SU-DHL-6 (cell line): ENCODE data around the gene PLRG1.
"Not testable (repeated sequence)": the region's sequence is repeated elsewhere in the genome, so short reads cannot be mapped to it uniquely, and the experiment has no call there.

Experiments used
- H2AFZ ChIP-seq: fragments of 200-600 bp; sonication (generic); 2 replicates; pipeline ENCODE4 v1.6.1; 2014; ENCODE audit warnings: low read depth, mild to moderate bottlenecking, moderate library complexity, mixed read lengths, antibody characterized with exemption, low read length; ENCODE audit not compliant: severe bottlenecking
- H3F3A ChIP-seq: fragments of 200-600 bp; shearing (Covaris generic); 2 replicates; pipeline ENCODE4 v1.6.0; 2016; ENCODE audit warnings: antibody characterized with exemption, mild to moderate bottlenecking; ENCODE audit not compliant: insufficient read depth
- H3K27ac ChIP-seq: fragments of 200-600 bp; sonication (generic); 2 replicates; pipeline ENCODE4 v1.5.1; 2016; ENCODE audit warnings: low read depth, mild to moderate bottlenecking, low read length, moderate library complexity, mixed read lengths
- H3K27me3 ChIP-seq: fragments of 200-600 bp; sonication (generic), shearing (Covaris generic); 2 replicates; pipeline ENCODE4 v1.6.0; 2014; ENCODE audit warnings: mild to moderate bottlenecking, low read length
- H3K36me3 ChIP-seq: fragments of 200-600 bp; sonication (generic); 2 replicates; pipeline ENCODE4 v1.6.1; 2014; ENCODE audit warnings: mild to moderate bottlenecking, low read length, mixed read lengths
- H3K4me2 ChIP-seq: fragments of 300-600, 200-600 bp; shearing (Covaris generic), sonication (generic); 2 replicates; pipeline ENCODE4 v1.6.0; 2014; ENCODE audit warnings: low read length, low read depth, mild to moderate bottlenecking; ENCODE audit not compliant: poor library complexity, severe bottlenecking
- H3K4me3 ChIP-seq: fragments of 200-600 bp; sonication (generic); 2 replicates; pipeline ENCODE4 v1.5.1; 2014; ENCODE audit warnings: antibody characterized with exemption, low read length, mild to moderate bottlenecking, mixed read lengths; ENCODE audit not compliant: insufficient read depth, poor library complexity, severe bottlenecking
- H3K79me2 ChIP-seq: fragments of 200-600 bp; sonication (generic); 2 replicates; pipeline ENCODE4 v1.6.1; 2014; ENCODE audit warnings: mild to moderate bottlenecking, low read length, moderate library complexity; ENCODE audit not compliant: insufficient read depth
- H3K9ac ChIP-seq: fragments of 200-600 bp; sonication (generic); 2 replicates; pipeline ENCODE4 v1.7.0; 2014; ENCODE audit warnings: mild to moderate bottlenecking, low read length
- H3K9me2 ChIP-seq: fragments of 200-600 bp; sonication (generic); replicated peaks from 2 replicates; pipeline ENCODE4 v1.6.1; 2014; ENCODE audit warnings: low read length; ENCODE audit not compliant: insufficient read depth
- H3K9me3 ChIP-seq: fragments of 200-600 bp; sonication (generic); 2 replicates; pipeline ENCODE4 v1.6.1; 2014; ENCODE audit warnings: low read length, mixed read lengths; ENCODE audit not compliant: insufficient read depth
- H4K20me1 ChIP-seq: fragments of 200-600 bp; sonication (generic); 2 replicates; pipeline ENCODE4 v1.6.1; 2014; ENCODE audit warnings: low read depth, mild to moderate bottlenecking, antibody characterized with exemption, low read length, moderate library complexity, mixed read lengths
- EZH2phosphoT487 ChIP-seq: fragments of 200-600 bp; sonication (generic), shearing (Covaris generic); conservative IDR thresholded peaks from 2 replicates; pipeline ENCODE4 v1.6.1; 2018; ENCODE audit warnings: mild to moderate bottlenecking, antibody characterized with exemption, low read length, moderate library complexity, mixed read lengths
- TF ChIP-seq, protein P1 (sequence below): fragments of 200-600 bp; sonication (generic); IDR thresholded peaks from one replicate; pipeline ENCODE4 v1.5.1; 2017; ENCODE audit warnings: antibody characterized with exemption, mild to moderate bottlenecking, low read length, moderate library complexity; ENCODE audit not compliant: insufficient read depth, poor library complexity, severe bottlenecking

Gene PLRG1

DNA sequence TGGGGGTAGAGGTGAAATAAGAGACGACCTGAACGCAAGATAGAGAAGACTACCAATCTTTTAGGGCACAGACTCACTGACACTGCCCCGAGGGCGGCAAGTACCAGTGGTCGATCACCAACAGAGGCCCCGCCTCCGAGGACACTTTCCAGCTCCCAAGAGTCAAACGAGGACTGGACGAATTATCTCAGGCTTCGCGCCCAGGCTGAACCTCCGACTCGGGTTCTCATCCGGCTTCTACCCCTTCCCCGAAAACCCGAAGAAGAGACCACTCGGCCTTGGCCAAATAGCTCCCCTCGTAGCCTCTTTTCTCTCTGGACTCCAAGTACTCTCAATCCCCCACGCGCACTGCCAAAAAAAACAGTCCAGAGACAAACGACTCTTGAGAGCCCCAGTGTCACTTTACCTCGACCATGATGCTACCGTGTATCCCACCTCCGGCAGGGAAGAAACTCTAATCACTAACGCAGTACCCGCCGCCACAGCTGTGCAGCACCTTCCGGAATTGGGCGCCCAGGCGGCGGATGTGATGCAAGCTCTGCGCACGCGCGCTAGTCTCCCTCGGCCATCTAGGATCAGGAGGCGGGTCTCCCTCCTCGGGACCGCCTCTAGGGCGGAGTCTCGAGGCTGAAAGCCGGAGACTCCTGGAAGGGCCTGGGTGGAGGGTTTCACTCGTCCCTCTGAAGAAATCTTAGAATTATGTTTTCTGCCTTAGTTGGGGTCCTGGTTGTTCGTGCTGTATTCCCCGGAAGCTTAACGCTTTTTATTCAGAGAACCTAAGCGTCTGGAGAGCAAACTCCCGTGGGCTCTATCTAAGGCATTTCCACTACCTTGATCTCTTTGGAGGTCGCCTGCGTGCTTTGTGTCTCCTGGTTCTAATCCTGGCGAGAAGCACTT lies at the start of gene PLRG1:
TSS of gene PLRG1 (minus strand) at position 507 of the 897 bp plus-strand sequence. CDS start at position 415, 92 bp downstream.
- Histone ChIP-seq H3K9me3 (no peaks in the 10 kb centered on the region), H3K27me3 (no peaks in the 10 kb centered on the region), H3K27ac (no peak within 1 kb of the TSS; the same call in 1 of the 2 replicates)

DNA sequence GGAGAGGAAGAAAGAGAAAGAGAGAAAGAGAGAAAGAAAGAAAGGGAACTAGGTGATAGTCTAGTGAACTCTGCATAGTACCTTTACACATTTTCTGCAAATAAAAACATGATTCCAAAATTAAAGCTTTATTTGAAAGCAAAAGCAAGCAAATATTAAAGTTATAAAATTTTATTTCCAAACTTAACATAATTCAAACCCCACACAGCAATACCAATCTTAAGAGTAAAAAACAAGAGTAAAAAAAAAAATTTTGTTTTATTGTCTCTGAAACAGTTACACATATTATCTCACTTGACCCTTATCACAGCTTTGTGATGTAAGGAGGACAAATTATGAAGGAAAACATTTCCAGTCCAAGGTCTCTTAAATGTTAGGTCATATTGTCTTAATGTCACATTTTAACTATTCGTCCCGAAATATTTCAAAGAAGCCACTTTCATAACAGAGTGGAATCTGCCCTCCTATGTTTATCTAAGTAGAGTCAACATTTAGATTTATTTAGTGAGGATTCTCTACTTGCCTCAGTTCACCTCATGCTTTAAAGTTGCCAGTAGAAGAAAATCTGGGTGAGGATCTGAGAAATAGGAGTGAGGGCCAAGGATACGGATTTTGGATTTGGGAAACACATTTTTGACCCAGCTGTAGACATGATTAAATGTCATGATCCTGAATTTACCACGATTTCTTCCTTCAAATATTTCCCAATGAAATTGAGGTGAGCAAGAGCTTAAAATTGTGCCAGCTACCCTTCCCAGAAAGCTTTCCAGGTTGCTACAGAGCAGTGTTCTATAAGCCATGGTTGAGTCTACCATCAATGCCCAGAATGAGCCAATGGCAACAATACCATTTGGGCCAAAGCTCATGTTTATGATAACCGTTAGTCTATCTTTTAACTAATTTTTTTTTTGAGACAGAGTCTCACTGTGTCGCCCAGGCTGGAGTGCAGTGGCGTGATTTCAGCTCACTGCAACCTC lies 47.9 kb upstream of the PLRG1 start:
- no peaks in the 10 kb centered on the region for H3K36me3 ChIP-seq
- no peak overlapping the region for H3K9ac ChIP-seq
- H4K20me1 ChIP-seq = no peaks in the 10 kb centered on the region
- no peak overlapping the region for H3K27ac ChIP-seq
- H3K9me2 ChIP-seq = no peaks in the 10 kb centered on the region
- no peaks in the 10 kb centered on the region for H3F3A ChIP-seq
- no peak overlapping the region for H2AFZ ChIP-seq
- TF ChIP-seq, protein P1, sequence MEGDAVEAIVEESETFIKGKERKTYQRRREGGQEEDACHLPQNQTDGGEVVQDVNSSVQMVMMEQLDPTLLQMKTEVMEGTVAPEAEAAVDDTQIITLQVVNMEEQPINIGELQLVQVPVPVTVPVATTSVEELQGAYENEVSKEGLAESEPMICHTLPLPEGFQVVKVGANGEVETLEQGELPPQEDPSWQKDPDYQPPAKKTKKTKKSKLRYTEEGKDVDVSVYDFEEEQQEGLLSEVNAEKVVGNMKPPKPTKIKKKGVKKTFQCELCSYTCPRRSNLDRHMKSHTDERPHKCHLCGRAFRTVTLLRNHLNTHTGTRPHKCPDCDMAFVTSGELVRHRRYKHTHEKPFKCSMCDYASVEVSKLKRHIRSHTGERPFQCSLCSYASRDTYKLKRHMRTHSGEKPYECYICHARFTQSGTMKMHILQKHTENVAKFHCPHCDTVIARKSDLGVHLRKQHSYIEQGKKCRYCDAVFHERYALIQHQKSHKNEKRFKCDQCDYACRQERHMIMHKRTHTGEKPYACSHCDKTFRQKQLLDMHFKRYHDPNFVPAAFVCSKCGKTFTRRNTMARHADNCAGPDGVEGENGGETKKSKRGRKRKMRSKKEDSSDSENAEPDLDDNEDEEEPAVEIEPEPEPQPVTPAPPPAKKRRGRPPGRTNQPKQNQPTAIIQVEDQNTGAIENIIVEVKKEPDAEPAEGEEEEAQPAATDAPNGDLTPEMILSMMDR = no peak
- TF ChIP-seq EZH2phosphoT487 = no peak
- H3K79me2 ChIP-seq = no peaks in the 10 kb centered on the region
- no peak overlapping the region for H3K4me3 ChIP-seq
- no peak overlapping the region for H3K4me2 ChIP-seq
- H3K27me3 ChIP-seq = no peaks in the 10 kb centered on the region
- no peaks in the 10 kb centered on the region for H3K9me3 ChIP-seq

More for the DNA sequence above, at the start of gene PLRG1:
- no peaks in the 10 kb centered on the region for H3K9me2 ChIP-seq
- H4K20me1 ChIP-seq = no peaks in the 10 kb centered on the region
- H2AFZ ChIP-seq = peak within 1 kb of the TSS; percentile 92
- peak within 1 kb of the TSS; percentile 86 for H3K4me3 ChIP-seq
- H3K9ac ChIP-seq = peak within 1 kb of the TSS; percentile 74
- peaks cover 5% of the 10 kb centered on the region; the same call in 1 of the 2 replicates for H3F3A ChIP-seq
- TF ChIP-seq, protein P1 = no peak
- no peak for TF ChIP-seq EZH2phosphoT487
- peaks cover 21% of the 10 kb centered on the region for H3K36me3 ChIP-seq
- peak within 1 kb of the TSS; percentile 71 for H3K4me2 ChIP-seq
- H3K79me2 ChIP-seq = peaks cover 27% of the 10 kb centered on the region

DNA sequence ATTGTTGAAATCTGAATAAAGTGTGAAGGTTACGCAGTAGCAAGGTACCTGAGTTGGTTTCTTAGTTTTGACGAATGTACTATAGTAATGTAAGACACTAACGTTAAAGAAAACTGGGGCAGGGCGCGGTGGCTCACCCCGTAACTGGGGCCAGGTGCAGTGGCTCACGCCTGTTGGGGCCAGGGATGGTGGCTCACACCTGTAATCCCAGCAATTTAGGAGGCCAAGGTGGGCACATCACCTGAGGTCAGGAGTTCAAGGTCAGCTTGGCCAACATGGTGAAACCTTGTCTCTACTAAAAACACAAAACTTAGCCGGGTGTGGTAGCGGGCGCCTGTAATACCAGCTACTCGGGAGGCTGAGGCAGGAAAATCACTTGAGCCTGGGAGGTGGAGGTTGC lies 47.1 kb upstream of the PLRG1 start:
- H3K4me2 ChIP-seq, H4K20me1 ChIP-seq, H3K9me3 ChIP-seq, H3K27ac ChIP-seq, H3K36me3 ChIP-seq, H3K4me3 ChIP-seq, H3K79me2 ChIP-seq, H3F3A ChIP-seq, H2AFZ ChIP-seq, H3K27me3 ChIP-seq, H3K9ac ChIP-seq, H3K9me2 ChIP-seq: not testable (repeated sequence)
